ENCODE measurements around the gene KLRC3.
"Not testable (repeated sequence)": the region's sequence is repeated elsewhere in the genome, so short reads cannot be mapped to it uniquely, and the experiment has no call there.

Gene KLRC3

DNA sequence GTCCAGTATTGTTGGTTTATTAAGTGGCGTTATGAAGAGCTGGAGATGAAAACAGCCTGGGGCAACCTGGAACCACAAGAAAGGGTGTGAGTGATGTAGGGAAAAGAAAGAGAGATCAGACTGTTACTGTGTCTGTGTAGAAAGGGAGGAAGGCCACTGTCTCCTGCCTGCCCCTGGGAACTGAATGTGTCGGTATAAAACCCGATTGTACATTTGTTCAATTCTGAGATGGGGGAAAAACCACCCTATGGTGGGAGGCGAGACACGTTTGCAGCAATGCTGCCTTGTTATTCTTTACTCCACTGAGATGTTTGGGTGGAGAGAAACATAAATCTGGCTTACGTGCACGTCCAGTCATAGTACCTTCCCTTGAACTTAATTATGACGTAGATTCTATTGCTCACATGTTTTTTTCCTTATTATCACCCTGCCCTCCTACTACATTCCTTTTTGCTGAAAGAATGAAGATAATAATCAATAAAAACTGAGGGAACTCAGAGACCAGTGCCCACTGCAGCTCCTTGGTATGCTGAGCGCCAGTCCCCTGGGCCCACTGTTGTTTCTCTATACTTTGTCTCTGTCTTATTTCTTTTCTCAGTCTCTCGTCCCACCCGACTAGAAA lies 25.8 kb downstream of the KLRC3 start:
- H3K4me1 ChIP-seq (ENCODE audit: insufficient read depth, low read length); H3K4me3 ChIP-seq (ENCODE audit: low read length); H3K36me3 ChIP-seq (ENCODE audit: insufficient read depth, low read length); H3K9me3 ChIP-seq (ENCODE audit: low read length); H2AFZ ChIP-seq (ENCODE audit: low read depth, low read length); H3K27me3 ChIP-seq (ENCODE audit: insufficient read depth, low read length): not testable (repeated sequence)

DNA sequence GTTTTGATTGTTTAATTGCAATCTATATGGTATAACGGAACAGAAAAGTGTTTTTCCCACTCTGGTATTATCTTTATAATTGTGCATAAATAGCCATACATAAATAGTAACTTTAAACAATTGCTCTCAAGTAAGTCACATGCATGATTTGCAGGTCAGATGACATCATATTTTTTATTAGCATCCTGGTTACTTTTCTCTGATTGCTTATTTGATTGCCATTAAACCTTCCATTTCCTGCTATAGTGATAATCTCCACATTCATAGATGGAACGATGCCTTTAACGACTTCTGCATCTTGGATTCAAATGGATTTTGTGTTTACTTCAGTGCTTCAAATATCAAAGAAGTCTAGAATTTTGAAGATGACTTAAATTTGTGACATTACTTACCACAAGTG lies 27.1 kb downstream of the KLRC3 start:
- H2AFZ ChIP-seq (ENCODE audit: low read depth, low read length): no peak overlapping the region
- no peak overlapping the region for H3K4me3 ChIP-seq (ENCODE audit: low read length)
- H3K9me3 ChIP-seq (ENCODE audit: low read length): no peaks in the 10 kb centered on the region
- no peaks in the 10 kb centered on the region for H3K36me3 ChIP-seq (ENCODE audit: insufficient read depth, low read length)
- H3K4me1 ChIP-seq (ENCODE audit: insufficient read depth, low read length): no peaks in the 10 kb centered on the region
- H3K27me3 ChIP-seq (ENCODE audit: insufficient read depth, low read length): no peaks in the 10 kb centered on the region

DNA sequence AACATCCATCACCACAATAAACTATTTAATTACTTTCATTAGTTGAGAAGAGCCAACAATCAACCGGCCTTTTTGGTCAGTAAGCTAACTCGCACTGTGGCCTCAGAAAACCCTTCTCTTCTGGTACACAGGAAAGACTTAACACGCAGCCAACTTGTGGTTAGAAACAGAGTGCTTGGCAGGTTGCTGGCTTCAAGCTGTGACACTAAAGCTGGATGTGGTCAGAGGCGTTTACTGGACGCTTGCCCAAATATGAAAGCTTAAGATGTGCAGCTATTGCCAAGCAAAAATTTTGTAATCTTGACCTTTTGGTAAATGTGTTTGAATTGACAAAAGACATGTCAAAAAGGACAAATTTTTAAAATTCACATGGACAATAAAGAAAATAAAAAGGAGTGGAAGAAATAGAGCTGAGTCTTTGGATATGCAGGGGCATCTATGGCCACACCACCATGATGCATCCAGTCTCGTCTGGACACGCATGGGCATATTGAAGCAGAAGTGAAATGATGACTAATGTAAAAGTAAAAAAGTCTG lies 27.9 kb downstream of the KLRC3 start:
- H3K9me3 ChIP-seq (ENCODE audit: low read length): no peaks in the 10 kb centered on the region
- no peaks in the 10 kb centered on the region for H3K4me1 ChIP-seq (ENCODE audit: insufficient read depth, low read length)
- H2AFZ ChIP-seq (ENCODE audit: low read depth, low read length): no peak overlapping the region
- H3K4me3 ChIP-seq (ENCODE audit: low read length): no peak overlapping the region
- H3K27me3 ChIP-seq (ENCODE audit: insufficient read depth, low read length): no peaks in the 10 kb centered on the region
- H3K36me3 ChIP-seq (ENCODE audit: insufficient read depth, low read length): no peaks in the 10 kb centered on the region

DNA sequence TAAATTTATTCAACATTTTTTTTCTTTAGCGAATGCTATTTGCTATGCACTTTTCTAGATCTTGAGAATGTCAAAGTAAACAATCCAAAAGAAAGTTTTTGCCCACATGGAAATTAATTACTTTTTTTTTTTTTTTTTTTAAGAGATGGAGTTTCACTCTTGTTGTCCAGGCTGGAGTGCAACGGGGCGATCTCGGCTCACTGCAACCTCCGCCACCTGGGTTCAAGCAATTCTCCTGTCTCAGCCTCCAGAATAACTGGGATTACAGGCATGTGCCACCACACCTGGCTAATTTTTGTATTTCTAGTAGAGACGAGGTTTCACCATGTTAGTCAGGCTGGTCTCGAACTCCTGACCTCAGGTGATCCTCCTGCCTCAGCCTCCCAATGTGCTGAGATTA lies 29.4 kb downstream of the KLRC3 start:
- not testable (repeated sequence) for H3K36me3 ChIP-seq (ENCODE audit: insufficient read depth, low read length); H3K27me3 ChIP-seq (ENCODE audit: insufficient read depth, low read length); H3K4me1 ChIP-seq (ENCODE audit: insufficient read depth, low read length); H3K9me3 ChIP-seq (ENCODE audit: low read length); H3K4me3 ChIP-seq (ENCODE audit: low read length); H2AFZ ChIP-seq (ENCODE audit: low read depth, low read length)

DNA sequence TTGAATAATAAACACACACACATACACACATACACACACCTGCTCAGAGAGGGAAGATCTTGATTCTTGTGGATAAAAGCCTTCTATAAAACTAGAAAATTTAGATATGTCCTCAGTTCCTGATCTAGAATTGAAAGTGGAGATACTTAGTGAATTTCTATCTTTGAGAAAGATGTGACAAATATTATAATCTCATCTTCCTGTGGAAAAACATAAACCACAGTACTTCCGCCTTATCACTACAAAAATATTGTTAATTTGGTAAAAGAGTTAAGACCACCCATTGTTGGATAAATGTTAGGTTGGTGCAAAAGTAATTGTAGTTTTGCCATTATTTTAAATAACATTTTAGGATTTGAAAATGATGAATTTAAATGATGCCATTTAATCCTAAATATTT lies 30.5 kb downstream of the KLRC3 start, which contains the start of gene KLRK1:
Gene KLRK1, minus strand, starts transcription at position 138 of the 400 bp plus-strand sequence. CDS start 1,231 bp downstream, outside the sequence.
- H3K4me1 ChIP-seq (ENCODE audit: insufficient read depth, low read length): no peaks in the 10 kb centered on the region
- H3K4me3 ChIP-seq (ENCODE audit: low read length): no peak within 1 kb of the TSS
- no peaks in the 10 kb centered on the region for H3K36me3 ChIP-seq (ENCODE audit: insufficient read depth, low read length)
- H3K9me3 ChIP-seq (ENCODE audit: low read length): no peaks in the 10 kb centered on the region
- no peak within 1 kb of the TSS for H2AFZ ChIP-seq (ENCODE audit: low read depth, low read length)
- no peaks in the 10 kb centered on the region for H3K27me3 ChIP-seq (ENCODE audit: insufficient read depth, low read length)

DNA sequence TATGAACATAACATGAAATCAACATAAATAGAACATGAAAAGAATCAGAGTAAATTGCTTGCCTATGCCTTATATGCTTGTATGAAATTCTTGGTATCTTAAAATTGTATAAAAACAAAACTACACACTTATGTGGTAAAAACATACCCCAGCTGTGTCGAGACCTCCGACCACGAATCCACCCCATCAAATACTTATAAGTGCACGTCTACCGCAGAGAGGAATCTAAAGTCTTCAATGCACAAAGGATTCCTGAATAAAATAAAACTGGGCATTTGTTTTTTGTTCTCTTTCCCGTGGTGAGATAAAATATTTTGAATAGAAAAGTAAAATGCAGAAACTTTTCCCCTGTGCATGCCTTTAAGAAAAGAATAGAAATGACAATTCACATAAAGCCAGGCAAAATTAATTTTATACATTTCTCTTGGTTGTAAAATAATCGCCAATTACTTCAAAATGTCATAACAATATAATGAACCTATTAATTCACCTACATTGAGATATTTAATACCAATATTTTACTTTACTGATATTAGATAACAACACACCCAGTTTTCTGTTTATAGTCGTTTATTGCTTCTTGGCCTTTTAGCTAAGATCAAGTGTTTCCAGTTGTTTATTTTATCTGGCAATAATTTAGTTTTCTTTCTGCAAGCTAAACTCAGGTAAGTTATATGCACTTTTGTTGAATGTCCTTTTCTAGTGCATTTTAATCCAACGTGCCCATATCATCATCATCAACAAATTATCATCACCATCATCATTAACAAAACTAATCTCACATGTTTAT lies 31.6 kb downstream of the KLRC3 start:
- Histone ChIP-seq H3K9me3 (ENCODE audit: low read length) (no peaks in the 10 kb centered on the region), H3K36me3 (ENCODE audit: insufficient read depth, low read length) (no peaks in the 10 kb centered on the region), H2AFZ (ENCODE audit: low read depth, low read length) (no peak overlapping the region), H3K4me3 (ENCODE audit: low read length) (no peak overlapping the region), H3K4me1 (ENCODE audit: insufficient read depth, low read length) (no peaks in the 10 kb centered on the region), H3K27me3 (ENCODE audit: insufficient read depth, low read length) (no peaks in the 10 kb centered on the region)

DNA sequence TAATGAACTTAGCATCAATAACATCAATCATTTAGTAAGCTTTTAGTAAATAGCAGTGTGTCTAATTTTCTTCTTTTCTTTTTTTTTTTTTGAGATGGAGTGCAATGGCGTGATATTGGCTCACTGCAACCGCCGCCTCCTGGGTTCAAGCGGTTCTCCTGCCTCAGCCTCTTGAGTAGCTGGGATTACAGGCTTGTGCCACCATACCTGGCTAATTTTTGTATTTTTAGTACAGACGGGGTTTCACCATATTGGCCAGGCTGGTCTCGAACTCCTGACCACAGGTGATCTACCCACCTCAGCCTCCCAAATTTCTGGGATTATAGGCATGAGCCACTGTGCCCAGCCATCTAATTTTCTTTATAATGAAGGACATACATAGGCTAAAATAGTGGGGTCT lies 32.9 kb downstream of the KLRC3 start:
- not testable (repeated sequence) for H3K36me3 ChIP-seq (ENCODE audit: insufficient read depth, low read length); H3K27me3 ChIP-seq (ENCODE audit: insufficient read depth, low read length)

DNA sequence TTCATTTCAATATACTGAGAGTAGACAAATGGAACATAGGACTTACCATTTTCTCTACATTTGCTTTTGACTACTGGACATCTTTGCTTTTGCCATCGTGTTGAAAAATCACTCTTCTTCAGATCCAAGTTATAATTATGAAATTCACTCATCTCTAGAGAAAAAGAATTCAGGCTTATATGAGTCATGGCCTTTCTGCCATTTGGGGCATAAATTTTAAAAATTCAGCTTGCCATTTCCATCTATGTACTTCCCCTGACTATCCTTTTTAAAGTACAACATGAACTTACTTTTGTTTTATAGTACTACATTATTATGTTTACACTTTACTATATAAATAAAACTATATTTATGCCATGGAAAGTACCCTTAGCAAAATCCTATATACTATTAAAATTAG lies 33.5 kb downstream of the KLRC3 start:
- Histone ChIP-seq H3K36me3 (ENCODE audit: insufficient read depth, low read length) (no peaks in the 10 kb centered on the region), H3K9me3 (ENCODE audit: low read length) (no peaks in the 10 kb centered on the region), H3K27me3 (ENCODE audit: insufficient read depth, low read length) (no peaks in the 10 kb centered on the region), H3K4me1 (ENCODE audit: insufficient read depth, low read length) (no peaks in the 10 kb centered on the region), H3K4me3 (ENCODE audit: low read length) (no peak overlapping the region), H2AFZ (ENCODE audit: low read depth, low read length) (no peak overlapping the region)

More for the DNA sequence above, 32.9 kb downstream of the KLRC3 start:
- not testable (repeated sequence) for H3K4me1 ChIP-seq (ENCODE audit: insufficient read depth, low read length); H3K9me3 ChIP-seq (ENCODE audit: low read length); H3K4me3 ChIP-seq (ENCODE audit: low read length); H2AFZ ChIP-seq (ENCODE audit: low read depth, low read length)

DNA sequence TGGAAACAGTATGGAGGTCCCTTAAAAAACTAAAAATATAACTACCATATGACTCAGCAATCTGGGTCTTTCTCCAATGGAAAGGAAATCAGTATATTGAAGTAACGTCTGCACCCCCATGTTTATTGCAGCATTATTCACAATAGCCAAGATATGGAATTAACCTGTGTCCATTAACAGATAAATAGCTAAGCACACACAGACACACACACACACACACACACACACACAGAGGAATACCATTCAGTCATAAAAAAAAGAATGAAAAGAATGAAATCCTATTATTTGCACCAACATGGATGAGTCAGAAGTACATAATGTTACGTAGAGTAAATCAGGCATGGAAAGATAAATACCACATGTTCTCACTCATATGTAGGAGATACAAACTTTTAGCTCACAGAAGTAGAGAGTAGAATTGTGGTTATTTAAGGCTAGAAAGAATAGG lies 35.2 kb downstream of the KLRC3 start:
- Histone ChIP-seq H3K9me3 (ENCODE audit: low read length) (no peaks in the 10 kb centered on the region), H3K27me3 (ENCODE audit: insufficient read depth, low read length) (no peaks in the 10 kb centered on the region), H3K36me3 (ENCODE audit: insufficient read depth, low read length) (no peaks in the 10 kb centered on the region), H3K4me3 (ENCODE audit: low read length) (no peak overlapping the region), H3K4me1 (ENCODE audit: insufficient read depth, low read length) (no peaks in the 10 kb centered on the region), H2AFZ (ENCODE audit: low read depth, low read length) (no peak overlapping the region)

DNA sequence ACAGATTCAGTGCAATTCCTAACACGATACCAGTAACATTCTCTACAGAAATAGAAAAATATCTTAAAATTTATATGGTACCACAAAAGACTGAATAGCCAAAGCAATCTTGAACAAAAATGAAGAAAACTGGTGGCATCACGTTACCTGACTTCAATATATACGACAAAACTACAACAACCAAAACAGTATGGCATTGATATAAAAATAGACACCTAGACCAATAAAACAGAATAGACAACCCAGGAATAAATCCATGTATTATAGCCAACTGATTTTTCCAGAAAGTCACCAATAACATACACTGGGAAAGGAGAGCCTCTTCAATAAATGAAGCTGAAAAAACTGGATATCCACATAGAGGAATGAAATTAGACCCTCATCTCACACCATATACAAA lies 36.2 kb downstream of the KLRC3 start:
- Histone ChIP-seq H3K4me1 (ENCODE audit: insufficient read depth, low read length) (no peaks in the 10 kb centered on the region), H3K36me3 (ENCODE audit: insufficient read depth, low read length) (no peaks in the 10 kb centered on the region), H3K9me3 (ENCODE audit: low read length) (no peaks in the 10 kb centered on the region), H2AFZ (ENCODE audit: low read depth, low read length) (no peak overlapping the region), H3K4me3 (ENCODE audit: low read length) (no peak overlapping the region), H3K27me3 (ENCODE audit: insufficient read depth, low read length) (no peaks in the 10 kb centered on the region)

DNA sequence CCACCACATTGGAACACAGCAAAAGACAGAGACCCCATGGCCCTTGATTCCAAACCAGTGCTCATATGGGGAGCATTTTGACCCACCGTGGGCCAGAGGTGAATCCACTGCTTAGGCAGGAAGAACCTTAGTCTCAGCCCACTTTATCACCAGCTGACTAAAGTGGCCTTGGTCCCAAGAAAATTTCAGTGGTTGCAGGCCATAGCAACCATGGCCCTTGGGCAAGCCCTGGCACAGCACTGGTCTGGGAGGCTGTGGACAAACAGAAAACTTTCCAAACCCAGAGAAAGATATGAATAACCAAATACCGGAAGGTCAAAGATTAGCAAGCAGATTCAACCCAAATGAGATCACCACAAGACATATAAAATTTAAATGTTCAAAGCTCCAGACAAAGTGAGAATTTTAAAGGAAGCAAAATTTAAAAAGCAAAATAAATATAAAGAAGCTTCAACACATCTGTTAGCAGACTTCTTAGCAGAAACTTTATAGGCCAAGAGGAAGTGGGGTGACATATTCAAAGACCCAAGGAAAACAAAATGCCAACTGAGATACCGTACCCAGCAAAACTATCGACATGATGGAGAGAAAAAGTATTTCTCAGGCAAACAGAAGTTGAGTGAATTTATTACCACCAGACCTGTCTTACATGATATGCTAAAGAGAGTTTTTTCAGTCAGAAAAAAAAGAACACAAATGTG lies 38.3 kb downstream of the KLRC3 start:
- no peak overlapping the region for H3K4me3 ChIP-seq (ENCODE audit: low read length)
- no peaks in the 10 kb centered on the region for H3K9me3 ChIP-seq (ENCODE audit: low read length)
- no peaks in the 10 kb centered on the region for H3K27me3 ChIP-seq (ENCODE audit: insufficient read depth, low read length)
- no peaks in the 10 kb centered on the region for H3K36me3 ChIP-seq (ENCODE audit: insufficient read depth, low read length)
- H2AFZ ChIP-seq (ENCODE audit: low read depth, low read length): no peak overlapping the region
- H3K4me1 ChIP-seq (ENCODE audit: insufficient read depth, low read length): no peaks in the 10 kb centered on the region

DNA sequence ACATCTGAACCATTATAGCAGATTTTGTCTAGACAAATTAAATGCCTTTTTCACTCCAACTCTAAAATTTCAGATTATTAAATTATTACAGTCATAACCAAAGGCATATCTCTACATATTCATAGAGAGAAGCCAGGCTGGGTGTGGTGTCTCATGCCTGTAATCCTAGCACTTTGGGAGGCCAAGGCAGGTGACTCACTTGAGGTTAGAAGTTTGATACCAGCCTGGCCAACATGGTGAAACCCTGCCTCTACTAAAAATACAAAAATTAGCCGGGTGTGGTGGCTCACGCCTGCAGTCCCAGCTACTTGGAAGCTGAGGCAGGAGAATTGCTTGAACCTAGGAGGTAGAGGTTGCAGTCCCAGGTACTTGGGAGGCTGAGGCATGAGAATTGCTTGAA lies 41.7 kb downstream of the KLRC3 start:
- H3K4me3 ChIP-seq (ENCODE audit: low read length); H3K4me1 ChIP-seq (ENCODE audit: insufficient read depth, low read length); H3K36me3 ChIP-seq (ENCODE audit: insufficient read depth, low read length); H3K27me3 ChIP-seq (ENCODE audit: insufficient read depth, low read length); H3K9me3 ChIP-seq (ENCODE audit: low read length); H2AFZ ChIP-seq (ENCODE audit: low read depth, low read length): not testable (repeated sequence)

DNA sequence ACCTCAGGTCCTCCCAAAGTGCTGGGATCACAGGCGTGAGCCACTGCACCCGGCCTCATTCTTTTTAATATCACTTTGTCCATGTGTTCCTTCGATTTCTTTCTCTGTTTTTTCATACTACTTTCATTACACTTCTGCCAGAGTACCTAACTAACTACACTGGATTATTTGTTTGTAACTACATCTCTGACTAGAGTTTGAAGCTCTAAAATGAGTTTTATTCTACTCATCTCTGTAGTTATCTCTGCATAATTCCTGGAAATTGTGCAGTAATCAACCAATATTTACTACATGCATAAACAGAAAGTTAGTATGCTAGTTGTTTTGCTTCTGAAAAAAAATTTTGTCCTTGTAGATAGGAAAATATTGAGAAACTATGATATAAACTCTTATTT lies 45.8 kb downstream of the KLRC3 start:
- Histone ChIP-seq H3K27me3 (ENCODE audit: insufficient read depth, low read length) (no peaks in the 10 kb centered on the region), H3K36me3 (ENCODE audit: insufficient read depth, low read length) (no peaks in the 10 kb centered on the region), H2AFZ (ENCODE audit: low read depth, low read length) (no peak overlapping the region), H3K4me1 (ENCODE audit: insufficient read depth, low read length) (no peaks in the 10 kb centered on the region), H3K4me3 (ENCODE audit: low read length) (no peak overlapping the region), H3K9me3 (ENCODE audit: low read length) (no peaks in the 10 kb centered on the region)
